Measurements from ENCODE around the gene BBS9.

DNA sequence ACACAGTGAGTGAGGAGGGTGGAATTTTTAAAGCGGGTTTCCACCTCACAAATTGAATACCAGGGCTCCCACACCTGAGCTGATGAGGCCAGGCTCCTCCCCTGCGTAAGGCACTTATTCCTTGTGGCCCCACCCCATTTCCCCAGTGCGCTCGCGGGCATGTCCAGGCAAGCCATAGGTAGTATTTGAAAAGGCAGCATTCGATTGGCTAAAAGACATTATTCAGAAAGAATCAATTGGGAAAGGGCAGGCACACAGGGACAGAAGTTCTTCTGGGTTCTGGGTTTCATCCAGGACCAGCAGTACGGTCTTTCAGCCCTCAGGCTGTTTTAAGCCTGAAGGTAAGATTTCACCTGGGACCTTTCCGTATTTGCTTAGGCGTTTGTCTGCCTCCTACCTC is 222.3 kb downstream of the BBS9 start:
- TF ChIP-seq, protein P1, sequence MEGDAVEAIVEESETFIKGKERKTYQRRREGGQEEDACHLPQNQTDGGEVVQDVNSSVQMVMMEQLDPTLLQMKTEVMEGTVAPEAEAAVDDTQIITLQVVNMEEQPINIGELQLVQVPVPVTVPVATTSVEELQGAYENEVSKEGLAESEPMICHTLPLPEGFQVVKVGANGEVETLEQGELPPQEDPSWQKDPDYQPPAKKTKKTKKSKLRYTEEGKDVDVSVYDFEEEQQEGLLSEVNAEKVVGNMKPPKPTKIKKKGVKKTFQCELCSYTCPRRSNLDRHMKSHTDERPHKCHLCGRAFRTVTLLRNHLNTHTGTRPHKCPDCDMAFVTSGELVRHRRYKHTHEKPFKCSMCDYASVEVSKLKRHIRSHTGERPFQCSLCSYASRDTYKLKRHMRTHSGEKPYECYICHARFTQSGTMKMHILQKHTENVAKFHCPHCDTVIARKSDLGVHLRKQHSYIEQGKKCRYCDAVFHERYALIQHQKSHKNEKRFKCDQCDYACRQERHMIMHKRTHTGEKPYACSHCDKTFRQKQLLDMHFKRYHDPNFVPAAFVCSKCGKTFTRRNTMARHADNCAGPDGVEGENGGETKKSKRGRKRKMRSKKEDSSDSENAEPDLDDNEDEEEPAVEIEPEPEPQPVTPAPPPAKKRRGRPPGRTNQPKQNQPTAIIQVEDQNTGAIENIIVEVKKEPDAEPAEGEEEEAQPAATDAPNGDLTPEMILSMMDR (IDR thresholded peaks at IDR 0.05) = no peak
- no peak for TF ChIP-seq EZH2 (IDR thresholded peaks at IDR 0.05; ENCODE audit: borderline replicate concordance, insufficient read depth, low read depth, low read length, poor library complexity, severe bottlenecking)

Measured in B cell (primary cell).